ENCODE results near the gene BCL2. TPM values are rescaled to one million over a fixed set of nuclear protein-coding genes. Genes with fewer than 3 reads are reported as not detected.
A peak's percentile ranks its signal among the peaks of the same experiment; 100 is the strongest.

The BCL2 gene
- total and polyA plus RNA-seq, 9 of the 15 experiments (the other 6 are each of a cell fraction or from before 2014, with no cell fraction given), result 0.10 to 1.1 (median 0.65) TPM

DNA sequence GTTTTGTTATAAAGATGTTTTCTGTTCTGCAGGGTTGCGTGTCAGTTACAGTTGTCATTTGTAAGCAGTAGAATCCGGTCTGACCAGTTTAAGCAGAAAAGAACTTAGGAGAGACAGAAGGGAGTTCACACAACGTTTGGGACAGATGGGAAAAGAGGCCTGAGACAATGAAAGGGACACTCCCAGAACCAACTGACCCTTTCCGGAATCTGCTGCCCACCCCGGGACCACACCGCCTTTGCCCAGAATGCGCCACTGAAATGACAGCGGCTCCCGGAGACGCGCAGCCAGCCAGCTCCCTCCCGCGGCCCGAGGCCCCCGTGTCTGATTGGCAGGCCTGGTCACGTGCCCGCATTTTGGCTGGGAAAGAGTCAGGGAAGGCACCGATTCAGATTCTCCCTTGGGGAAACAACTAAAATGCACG is 244.6 kb downstream of the BCL2 start (continued):
- TF ChIP-seq, protein P1, sequence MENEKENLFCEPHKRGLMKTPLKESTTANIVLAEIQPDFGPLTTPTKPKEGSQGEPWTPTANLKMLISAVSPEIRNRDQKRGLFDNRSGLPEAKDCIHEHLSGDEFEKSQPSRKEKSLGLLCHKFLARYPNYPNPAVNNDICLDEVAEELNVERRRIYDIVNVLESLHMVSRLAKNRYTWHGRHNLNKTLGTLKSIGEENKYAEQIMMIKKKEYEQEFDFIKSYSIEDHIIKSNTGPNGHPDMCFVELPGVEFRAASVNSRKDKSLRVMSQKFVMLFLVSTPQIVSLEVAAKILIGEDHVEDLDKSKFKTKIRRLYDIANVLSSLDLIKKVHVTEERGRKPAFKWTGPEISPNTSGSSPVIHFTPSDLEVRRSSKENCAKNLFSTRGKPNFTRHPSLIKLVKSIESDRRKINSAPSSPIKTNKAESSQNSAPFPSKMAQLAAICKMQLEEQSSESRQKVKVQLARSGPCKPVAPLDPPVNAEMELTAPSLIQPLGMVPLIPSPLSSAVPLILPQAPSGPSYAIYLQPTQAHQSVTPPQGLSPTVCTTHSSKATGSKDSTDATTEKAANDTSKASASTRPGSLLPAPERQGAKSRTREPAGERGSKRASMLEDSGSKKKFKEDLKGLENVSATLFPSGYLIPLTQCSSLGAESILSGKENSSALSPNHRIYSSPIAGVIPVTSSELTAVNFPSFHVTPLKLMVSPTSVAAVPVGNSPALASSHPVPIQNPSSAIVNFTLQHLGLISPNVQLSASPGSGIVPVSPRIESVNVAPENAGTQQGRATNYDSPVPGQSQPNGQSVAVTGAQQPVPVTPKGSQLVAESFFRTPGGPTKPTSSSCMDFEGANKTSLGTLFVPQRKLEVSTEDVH (IDR thresholded peaks at IDR 0.05; ENCODE audit: low read depth, partially characterized antibody), result no peak
- TF ChIP-seq ZNF583 (CRISPR knock-in tag; IDR thresholded peaks at IDR 0.05) (no peak), ZNF277 (CRISPR knock-in tag; IDR thresholded peaks at IDR 0.05; ENCODE audit: borderline replicate concordance) (no peak), CXXC5 (CRISPR knock-in tag; IDR thresholded peaks at IDR 0.05) (0 out of 2 replicates have a peak, but pooled peaks have one; percentile 19), MCM7 (IDR thresholded peaks at IDR 0.05) (no peak), PKNOX1 (IDR thresholded peaks at IDR 0.05) (peak; percentile 91), POLR2H (tag; IDR thresholded peaks at IDR 0.05; ENCODE audit: low read depth) (no peak), BHLHE40 (IDR thresholded peaks at IDR 0.05; ENCODE audit: low read length) (peak; percentile 69), CBFA2T2 (conservative IDR thresholded peaks at IDR 0.05) (peak; percentile 41; the same call in 1 of the 2 replicates), RAD51 (IDR thresholded peaks at IDR 0.05; ENCODE audit: borderline replicate concordance, low read depth) (peak; percentile 91), NRF1 (conservative IDR thresholded peaks at IDR 0.05 in 1 of 2, IDR thresholded peaks at IDR 0.05 in 1 of 2) (peak; percentile 47 to 60; a peak in 3 of 4 replicates), TSHZ1 (CRISPR knock-in tag; IDR thresholded peaks at IDR 0.05) (no peak), FOXA3 (CRISPR knock-in tag; conservative IDR thresholded peaks at IDR 0.05 in 1 of 2, IDR thresholded peaks at IDR 0.05 in 1 of 2) (no peak)
- TF ChIP-seq, protein P2, sequence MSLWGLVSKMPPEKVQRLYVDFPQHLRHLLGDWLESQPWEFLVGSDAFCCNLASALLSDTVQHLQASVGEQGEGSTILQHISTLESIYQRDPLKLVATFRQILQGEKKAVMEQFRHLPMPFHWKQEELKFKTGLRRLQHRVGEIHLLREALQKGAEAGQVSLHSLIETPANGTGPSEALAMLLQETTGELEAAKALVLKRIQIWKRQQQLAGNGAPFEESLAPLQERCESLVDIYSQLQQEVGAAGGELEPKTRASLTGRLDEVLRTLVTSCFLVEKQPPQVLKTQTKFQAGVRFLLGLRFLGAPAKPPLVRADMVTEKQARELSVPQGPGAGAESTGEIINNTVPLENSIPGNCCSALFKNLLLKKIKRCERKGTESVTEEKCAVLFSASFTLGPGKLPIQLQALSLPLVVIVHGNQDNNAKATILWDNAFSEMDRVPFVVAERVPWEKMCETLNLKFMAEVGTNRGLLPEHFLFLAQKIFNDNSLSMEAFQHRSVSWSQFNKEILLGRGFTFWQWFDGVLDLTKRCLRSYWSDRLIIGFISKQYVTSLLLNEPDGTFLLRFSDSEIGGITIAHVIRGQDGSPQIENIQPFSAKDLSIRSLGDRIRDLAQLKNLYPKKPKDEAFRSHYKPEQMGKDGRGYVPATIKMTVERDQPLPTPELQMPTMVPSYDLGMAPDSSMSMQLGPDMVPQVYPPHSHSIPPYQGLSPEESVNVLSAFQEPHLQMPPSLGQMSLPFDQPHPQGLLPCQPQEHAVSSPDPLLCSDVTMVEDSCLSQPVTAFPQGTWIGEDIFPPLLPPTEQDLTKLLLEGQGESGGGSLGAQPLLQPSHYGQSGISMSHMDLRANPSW (CRISPR knock-in tag; IDR thresholded peaks at IDR 0.05), result no peak

Data from K562 (cell line).